RWPE2 (cell line): ENCODE measurements around the gene BUB1.

Experiments used
- ATAC-seq: fragments of 200-7000 bp; cut with Tn5 transposase; 3 replicates; pipeline ENCODE4 v1.9.1; 2021; ENCODE audit warnings: low read depth
- DNase-seq: peaks from one replicate; pipeline ENCODE4 v3.0.0-alpha.2; 2020; ENCODE audit warnings: low spot score
- H3K27ac ChIP-seq: fragments of 450-650 bp; 2 replicates; pipeline ENCODE4 v1.5.1; 2017; ENCODE audit warnings: mild to moderate bottlenecking; ENCODE audit not compliant: poor library complexity, severe bottlenecking
- H3K27me3 ChIP-seq: fragments of 250-450 bp; sonication (Bioruptor Pico); 2 replicates; pipeline ENCODE4 v1.5.1; 2021; ENCODE audit warnings: mild to moderate bottlenecking, moderate library complexity; ENCODE audit not compliant: insufficient read depth, poor library complexity, severe bottlenecking
- H3K36me3 ChIP-seq: fragments of 250-450 bp; sonication (Bioruptor Pico); 2 replicates; pipeline ENCODE4 v1.5.1; 2020; ENCODE audit warnings: low read depth, mild to moderate bottlenecking, moderate library complexity
- H3K4me1 ChIP-seq: fragments of 250-450 bp; sonication (Bioruptor Pico); 2 replicates; pipeline ENCODE4 v1.5.1; 2021; ENCODE audit warnings: mild to moderate bottlenecking, moderate library complexity; ENCODE audit not compliant: insufficient read depth, poor library complexity, severe bottlenecking
- H3K4me3 ChIP-seq: fragments of 250-450 bp; sonication (Bioruptor Pico); 2 replicates; pipeline ENCODE4 v1.5.1; 2021; ENCODE audit warnings: mild to moderate bottlenecking, moderate library complexity; ENCODE audit not compliant: severe bottlenecking
- H3K9me3 ChIP-seq: fragments of 250-450 bp; sonication (Bioruptor Pico); 2 replicates; pipeline ENCODE4 v1.5.1; 2021; ENCODE audit warnings: mild to moderate bottlenecking, moderate library complexity; ENCODE audit not compliant: severe bottlenecking
- CTCF ChIP-seq: fragments of 450-650 bp; IDR thresholded peaks from one replicate; pipeline ENCODE4 v1.5.1; 2017; ENCODE audit warnings: mild to moderate bottlenecking, moderate library complexity; ENCODE audit not compliant: poor library complexity, severe bottlenecking

Gene BUB1

DNA sequence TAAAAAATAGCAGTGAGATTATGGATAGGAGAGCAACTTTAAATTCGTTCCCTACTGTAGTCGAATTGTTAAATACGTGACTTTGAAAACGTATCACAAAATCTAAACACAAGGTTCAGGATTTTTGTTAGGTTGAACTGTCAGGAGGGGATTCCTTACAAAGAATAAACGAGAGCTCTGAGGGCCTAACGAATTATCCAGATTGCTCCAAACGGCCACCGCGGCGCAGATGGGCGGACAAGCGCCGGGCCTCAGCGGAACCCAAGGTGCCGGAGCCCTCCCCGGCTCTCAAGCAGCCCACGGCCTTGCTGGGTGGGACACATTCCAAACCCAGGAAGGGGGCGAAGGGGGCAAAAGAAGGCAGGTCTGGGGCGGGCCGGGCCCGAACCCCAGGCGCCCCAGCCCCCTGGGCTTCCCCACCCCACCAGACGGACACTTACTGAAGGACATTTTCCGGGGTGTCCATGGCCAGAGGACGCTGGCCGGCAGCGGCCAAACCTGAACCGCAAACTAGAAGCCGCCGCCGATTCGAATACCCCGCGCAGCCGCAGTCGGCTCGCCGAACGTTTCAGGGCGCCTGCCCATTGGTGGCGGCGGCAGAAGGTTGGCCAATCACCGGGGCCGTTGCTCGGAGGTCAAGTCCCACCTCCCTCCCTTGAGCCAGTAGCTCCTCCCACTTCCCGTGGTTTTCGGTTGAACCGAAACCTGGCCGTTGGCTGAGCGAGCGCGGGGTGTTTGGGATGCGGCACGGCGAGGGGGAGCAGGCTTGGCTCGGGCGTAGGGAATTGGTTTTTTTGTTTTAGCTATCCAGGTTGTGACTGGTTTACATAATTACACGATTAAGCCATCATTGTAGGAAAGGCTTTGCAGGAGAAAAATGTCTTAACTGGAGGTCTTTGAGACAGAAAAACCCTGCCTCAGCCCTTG, at the start of gene BUB1:
TSS of gene BUB1 (minus strand) at position 534 of the 927 bp plus-strand sequence. CDS start at position 466, 68 bp downstream.
- Histone ChIP-seq H3K4me1 (peaks cover 8% of the 10 kb centered on the region), H3K9me3 (no peaks in the 10 kb centered on the region), H3K36me3 (peaks cover 27% of the 10 kb centered on the region), H3K27me3 (no peaks in the 10 kb centered on the region), H3K27ac (peak within 1 kb of the TSS; percentile 58), H3K4me3 (peak within 1 kb of the TSS; percentile 77)
- DNase-seq (peak; percentile 96), ATAC-seq (peak; percentile 93)
- no peak for TF ChIP-seq CTCF

DNA sequence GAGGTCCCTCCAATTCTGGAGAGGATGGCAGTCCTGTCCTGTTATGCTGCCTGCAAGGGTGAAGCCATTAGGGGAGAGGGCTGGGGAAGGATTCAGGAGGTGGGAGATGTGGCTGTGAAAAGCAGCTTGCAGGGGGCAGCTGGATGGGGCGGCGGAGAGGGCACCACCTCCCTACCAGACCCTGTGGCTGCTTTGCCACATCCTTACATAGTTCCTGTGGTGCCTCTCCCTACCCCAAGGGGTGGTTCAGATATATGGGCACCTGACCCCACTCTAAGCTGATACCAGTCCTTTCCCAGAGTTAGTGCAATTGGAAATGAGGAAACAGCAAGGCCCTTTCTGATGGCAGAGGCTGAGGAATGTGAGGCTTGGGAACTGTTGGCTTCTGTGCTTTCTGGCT, 48.4 kb upstream of the BUB1 start:
- no peaks in the 10 kb centered on the region for H3K4me1 ChIP-seq
- H3K4me3 ChIP-seq: no peak overlapping the region
- DNase-seq: no peak
- no peak for ATAC-seq
- no peak for TF ChIP-seq CTCF
- H3K36me3 ChIP-seq: no peaks in the 10 kb centered on the region
- no peak overlapping the region for H3K27ac ChIP-seq
- no peaks in the 10 kb centered on the region for H3K9me3 ChIP-seq
- peaks cover 22% of the 10 kb centered on the region for H3K27me3 ChIP-seq

DNA sequence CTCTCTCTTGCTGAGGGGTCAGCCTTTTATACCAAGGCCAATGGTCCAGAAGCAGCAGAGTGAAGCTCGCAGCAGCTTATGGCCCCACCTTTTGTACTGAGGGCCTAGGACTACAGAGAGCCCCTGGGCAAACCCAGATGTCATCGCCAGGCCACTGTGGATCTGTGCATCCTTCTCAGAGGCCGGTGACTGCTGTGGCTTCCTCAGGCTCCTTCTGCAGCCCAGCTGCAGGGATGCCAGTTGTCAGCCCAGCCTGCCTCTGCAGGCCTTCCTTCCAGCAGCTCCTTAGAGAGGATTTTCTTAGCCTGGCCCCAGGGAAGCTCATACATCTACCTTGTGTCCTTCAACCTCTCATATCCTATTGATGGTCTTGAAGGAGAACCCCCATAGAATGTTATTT, 48.0 kb upstream of the BUB1 start:
- DNase-seq (no peak), ATAC-seq (no peak)
- TF ChIP-seq CTCF: no peak
- Histone ChIP-seq H3K27me3 (peaks cover 18% of the 10 kb centered on the region), H3K4me3 (no peak overlapping the region), H3K27ac (no peak overlapping the region), H3K36me3 (no peaks in the 10 kb centered on the region), H3K4me1 (no peaks in the 10 kb centered on the region), H3K9me3 (no peaks in the 10 kb centered on the region)

- Histone ChIP-seq H3K27ac (no peak overlapping the region), H3K36me3 (no peaks in the 10 kb centered on the region), H3K4me3 (no peak overlapping the region), H3K27me3 (peaks cover 13% of the 10 kb centered on the region), H3K9me3 (no peaks in the 10 kb centered on the region), H3K4me1 (no peaks in the 10 kb centered on the region)
- TF ChIP-seq CTCF: no peak
- ATAC-seq (no peak), DNase-seq (no peak)
Observed at GRCh38 chr2:110725370-110725769, 47.5 kb upstream of the BUB1 start.

GRCh38 chr2:110724820-110725219, 47.0 kb upstream of the BUB1 start:
- no peaks in the 10 kb centered on the region for H3K4me1 ChIP-seq
- no peak overlapping the region for H3K27ac ChIP-seq
- no peaks in the 10 kb centered on the region for H3K9me3 ChIP-seq
- no peaks in the 10 kb centered on the region for H3K36me3 ChIP-seq
- DNase-seq: no peak
- no peak overlapping the region for H3K4me3 ChIP-seq
- no peak for ATAC-seq
- TF ChIP-seq CTCF: no peak
- H3K27me3 ChIP-seq: peaks cover 7% of the 10 kb centered on the region
